ENCODE data around the gene BRD1.

BRD1 gene

GRCh38 chr22:49820984-49821383 is 6.7 kb downstream of the BRD1 start:
- no peak for TF ChIP-seq CTCF (IDR thresholded peaks at IDR 0.05)
- H3K27ac ChIP-seq: no peak overlapping the region
- no peak overlapping the region for H3K4me3 ChIP-seq (ENCODE audit: low read depth in 1 of 2, low read length in 1 of 2)
- no peaks in the 10 kb centered on the region for H3K9me3 ChIP-seq
- H3K27me3 ChIP-seq: no peaks in the 10 kb centered on the region
- H3K36me3 ChIP-seq: peaks cover 67% of the 10 kb centered on the region
- H3K4me1 ChIP-seq (ENCODE audit: control insufficient read depth in 1 of 2, insufficient read depth in 1 of 2, low read depth in 1 of 2, low read length in 1 of 2): peaks cover 12 to 13% of the 10 kb centered on the region in 2 experiments

- no peak for TF ChIP-seq CTCF (IDR thresholded peaks at IDR 0.05)
- Histone ChIP-seq H3K27ac (no peak overlapping the region), H3K36me3 (peaks cover 61% of the 10 kb centered on the region), H3K4me1 (ENCODE audit: control insufficient read depth in 1 of 2, insufficient read depth in 1 of 2, low read depth in 1 of 2, low read length in 1 of 2) (no peaks in the 10 kb centered on the region), H3K4me3 (ENCODE audit: low read depth in 1 of 2, low read length in 1 of 2) (no peak overlapping the region), H3K27me3 (no peaks in the 10 kb centered on the region), H3K9me3 (no peaks in the 10 kb centered on the region)
Measured at GRCh38 chr22:49817359-49817758, 10.3 kb downstream of the BRD1 start.

- Histone ChIP-seq H3K4me1 (ENCODE audit: control insufficient read depth in 1 of 2, insufficient read depth in 1 of 2, low read depth in 1 of 2, low read length in 1 of 2) (peaks cover 0 to 8% of the 10 kb centered on the region in 2 experiments), H3K4me3 (ENCODE audit: low read depth in 1 of 2, low read length in 1 of 2) (no peak overlapping the region), H3K27ac (no peak overlapping the region), H3K27me3 (no peaks in the 10 kb centered on the region), H3K36me3 (peaks cover 44% of the 10 kb centered on the region), H3K9me3 (no peaks in the 10 kb centered on the region)
- no peak for TF ChIP-seq CTCF (IDR thresholded peaks at IDR 0.05)
Measured at GRCh38 chr22:49815641-49816091, 12.0 kb downstream of the BRD1 start.

- peaks cover 37% of the 10 kb centered on the region for H3K36me3 ChIP-seq
- H3K4me1 ChIP-seq (ENCODE audit: control insufficient read depth in 1 of 2, insufficient read depth in 1 of 2, low read depth in 1 of 2, low read length in 1 of 2): peaks cover 0 to 12% of the 10 kb centered on the region in 2 experiments
- no peak for TF ChIP-seq CTCF (IDR thresholded peaks at IDR 0.05)
- H3K27ac ChIP-seq: no peak overlapping the region
- no peaks in the 10 kb centered on the region for H3K9me3 ChIP-seq
- no peaks in the 10 kb centered on the region for H3K27me3 ChIP-seq
- H3K4me3 ChIP-seq (ENCODE audit: low read depth in 1 of 2, low read length in 1 of 2): no peak overlapping the region
Measured at GRCh38 chr22:49814856-49815255, 12.8 kb downstream of the BRD1 start.

GRCh38 chr22:49814164-49814686 is 13.4 kb downstream of the BRD1 start:
- no peaks in the 10 kb centered on the region for H3K9me3 ChIP-seq
- H3K4me3 ChIP-seq (ENCODE audit: low read depth in 1 of 2, low read length in 1 of 2): no peak overlapping the region
- no peak for TF ChIP-seq CTCF (IDR thresholded peaks at IDR 0.05)
- H3K36me3 ChIP-seq: peaks cover 37% of the 10 kb centered on the region
- H3K27ac ChIP-seq: no peak overlapping the region
- no peaks in the 10 kb centered on the region for H3K27me3 ChIP-seq
- peaks cover 0 to 12% of the 10 kb centered on the region in 2 experiments for H3K4me1 ChIP-seq (ENCODE audit: control insufficient read depth in 1 of 2, insufficient read depth in 1 of 2, low read depth in 1 of 2, low read length in 1 of 2)
